BJ (cell line): ENCODE measurements around the gene FBXO33. TPM values are rescaled to one million over a fixed set of nuclear protein-coding genes. Genes with fewer than 3 reads are reported as not detected.
A peak's percentile ranks its signal among the peaks of the same experiment; 100 is the strongest.
"Not testable (repeated sequence)": the region's sequence is repeated elsewhere in the genome, so short reads cannot be mapped to it uniquely, and the experiment has no call there.

ENCODE experiments used
- CTCF ChIA-PET: fragments of 350-600 bp; formaldehyde crosslinking; extraction: SDS; loops from one replicate; lab custom pipeline; 2021; ENCODE audit warnings: antibody characterized with exemption, inconsistent platforms; lab: Yijun Ruan, JAX
- POLR2A ChIA-PET: fragments of 300-600 bp; sonication (Branson Sonifier 250); formaldehyde crosslinking; extraction: SDS; loops from one replicate; lab custom pipeline; 2021; ENCODE audit warnings: antibody characterized with exemption; lab: Charles Lee
- DNase-seq: peaks from one replicate; pipeline ENCODE4 v3.0.0-alpha.2; 2011; ENCODE audit warnings: low read depth
- H3K27me3 ChIP-seq: 2 replicates; pipeline ENCODE4 v1.6.0; 2011; ENCODE audit warnings: low read length; ENCODE audit not compliant: control insufficient read depth, insufficient read depth
- H3K36me3 ChIP-seq: 2 replicates; pipeline ENCODE4 v1.5.1; 2011; ENCODE audit warnings: low read length; ENCODE audit not compliant: control insufficient read depth, insufficient read depth
- H3K4me3 ChIP-seq: 2 replicates; pipeline ENCODE4 v1.5.1; 2011; ENCODE audit warnings: low read depth, mild to moderate bottlenecking, control low read depth, low read length
- polyA plus RNA-seq: library from polyadenylated mRNA; depleted of rRNA; stranded (reverse); fragments of >200 nt; gene quantifications from 2 replicates; pipeline ENCODE4 v1.2.3, GENCODE V29; 2011
- TF ChIP-seq, protein P1 (sequence below): IDR thresholded peaks from 2 replicates; pipeline ENCODE4 v1.5.1; 2011; ENCODE audit warnings: low read depth, mild to moderate bottlenecking, control low read depth, inconsistent platforms, low read length, moderate library complexity; ENCODE audit not compliant: insufficient read depth

Gene FBXO33
- polyA plus RNA-seq, 1 experiment, result 7.3 TPM

- ChIA-PET POLR2A (no interaction called here), CTCF (interaction anchor here (0.6 to 3.0 kb wide), 9 partner anchors 10 to 262 kb away, joined by 3 to 20 read pairs (median 4); no protein-coding TSS in a partner anchor)
- no peak overlapping the region for H3K4me3 ChIP-seq
- no peaks in the 10 kb centered on the region; the same call in none of the 2 replicates for H3K36me3 ChIP-seq
- TF ChIP-seq, protein P1, sequence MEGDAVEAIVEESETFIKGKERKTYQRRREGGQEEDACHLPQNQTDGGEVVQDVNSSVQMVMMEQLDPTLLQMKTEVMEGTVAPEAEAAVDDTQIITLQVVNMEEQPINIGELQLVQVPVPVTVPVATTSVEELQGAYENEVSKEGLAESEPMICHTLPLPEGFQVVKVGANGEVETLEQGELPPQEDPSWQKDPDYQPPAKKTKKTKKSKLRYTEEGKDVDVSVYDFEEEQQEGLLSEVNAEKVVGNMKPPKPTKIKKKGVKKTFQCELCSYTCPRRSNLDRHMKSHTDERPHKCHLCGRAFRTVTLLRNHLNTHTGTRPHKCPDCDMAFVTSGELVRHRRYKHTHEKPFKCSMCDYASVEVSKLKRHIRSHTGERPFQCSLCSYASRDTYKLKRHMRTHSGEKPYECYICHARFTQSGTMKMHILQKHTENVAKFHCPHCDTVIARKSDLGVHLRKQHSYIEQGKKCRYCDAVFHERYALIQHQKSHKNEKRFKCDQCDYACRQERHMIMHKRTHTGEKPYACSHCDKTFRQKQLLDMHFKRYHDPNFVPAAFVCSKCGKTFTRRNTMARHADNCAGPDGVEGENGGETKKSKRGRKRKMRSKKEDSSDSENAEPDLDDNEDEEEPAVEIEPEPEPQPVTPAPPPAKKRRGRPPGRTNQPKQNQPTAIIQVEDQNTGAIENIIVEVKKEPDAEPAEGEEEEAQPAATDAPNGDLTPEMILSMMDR, result peak; percentile 57
- H3K27me3 ChIP-seq, result no peaks in the 10 kb centered on the region
- DNase-seq, result no peak
Observed at GRCh38 chr14:39368261-39368959, 63.8 kb downstream of the FBXO33 start.

DNA sequence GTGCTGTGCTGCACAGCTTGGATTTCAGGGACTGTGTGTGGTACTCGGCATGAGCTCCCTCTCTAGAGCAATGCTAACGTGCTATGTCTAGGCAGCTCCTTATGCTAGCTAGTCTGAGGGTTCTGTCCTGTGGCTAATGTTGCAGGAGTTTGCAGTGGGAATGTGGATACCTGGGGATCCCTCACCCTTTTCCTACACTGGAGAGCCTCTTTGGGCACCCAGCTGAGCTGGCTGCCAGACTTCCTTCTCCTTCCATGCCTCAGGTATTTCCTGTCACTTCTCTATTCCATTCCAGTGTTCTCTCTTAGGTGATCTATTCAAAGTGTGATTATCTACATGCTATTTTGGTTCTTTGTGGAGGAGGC, 64.9 kb downstream of the FBXO33 start:
- ChIA-PET CTCF (interaction anchor here (0.8 to 3.0 kb wide), 3 partner anchors 14 to 261 kb away, joined by 3 to 20 read pairs (median 3); no protein-coding TSS in a partner anchor), POLR2A (no interaction called here)
- no peak overlapping the region for H3K4me3 ChIP-seq
- H3K36me3 ChIP-seq, result no peaks in the 10 kb centered on the region; the same call in none of the 2 replicates
- no peak for DNase-seq
- H3K27me3 ChIP-seq, result no peaks in the 10 kb centered on the region
- TF ChIP-seq, protein P1, result no peak

GRCh38 chr14:39366460-39367386, 65.5 kb downstream of the FBXO33 start:
- TF ChIP-seq, protein P1, result no peak
- CTCF ChIA-PET, result interaction anchor here (0.8 kb wide), 1 partner anchor 134 kb away, joined by 3 read pairs; no protein-coding TSS in a partner anchor
- Histone ChIP-seq H3K36me3 (no peaks in the 10 kb centered on the region; the same call in none of the 2 replicates), H3K4me3 (no peak overlapping the region), H3K27me3 (no peaks in the 10 kb centered on the region)
- POLR2A ChIA-PET, result no interaction called here
- DNase-seq, result no peak

- no peak for DNase-seq
- POLR2A ChIA-PET, result no interaction called here
- Histone ChIP-seq H3K27me3 (no peaks in the 10 kb centered on the region), H3K4me3 (no peak overlapping the region), H3K36me3 (no peaks in the 10 kb centered on the region; the same call in none of the 2 replicates)
- TF ChIP-seq, protein P1, result no peak
- CTCF ChIA-PET, result no interaction called here
Observed at GRCh38 chr14:39365354-39365753, 66.9 kb downstream of the FBXO33 start.

GRCh38 chr14:39364509-39364908, 67.7 kb downstream of the FBXO33 start:
- CTCF ChIA-PET, result no interaction called here

DNA sequence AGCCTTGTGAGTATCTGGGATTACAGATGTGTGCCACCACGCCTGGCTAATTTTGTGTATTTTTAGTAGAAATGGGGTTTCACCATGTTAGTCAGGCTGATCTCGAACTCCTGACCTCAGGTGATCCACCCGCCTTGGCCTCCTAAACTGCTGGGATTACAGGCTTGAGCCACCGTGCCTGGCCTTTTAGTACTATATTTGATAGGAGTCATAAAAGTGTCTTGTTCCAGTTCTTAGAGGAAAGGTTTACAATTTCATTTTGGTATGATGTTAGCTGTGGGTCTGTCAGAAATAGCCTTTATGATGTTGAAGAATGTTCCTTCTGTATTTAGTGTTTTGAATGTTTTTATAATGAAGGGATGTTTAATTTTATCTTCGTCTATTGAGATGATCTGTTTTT, 70.7 kb downstream of the FBXO33 start:
- CTCF ChIA-PET, H3K27me3 ChIP-seq, POLR2A ChIA-PET, H3K36me3 ChIP-seq, H3K4me3 ChIP-seq, DNase-seq: not testable (repeated sequence)

More at GRCh38 chr14:39364509-39364908, 67.7 kb downstream of the FBXO33 start:
- Histone ChIP-seq H3K27me3 (no peaks in the 10 kb centered on the region), H3K36me3 (no peaks in the 10 kb centered on the region; the same call in none of the 2 replicates), H3K4me3 (no peak overlapping the region)
- TF ChIP-seq, protein P1, result no peak
- no peak for DNase-seq
- POLR2A ChIA-PET, result no interaction called here
